Activated CD8-positive, alpha-beta memory T cell treated with anti-CD3 and anti-CD28 coated beads for 4 hours (primary cell): Measurements from ENCODE around the gene MRPL23.

ENCODE experiments used
- DNase-seq, 2 donors: peaks; one replicate each; pipeline ENCODE4 v3.0.0-alpha.2; 2020; ENCODE audit warnings: low read depth in 2 of 2

MRPL23 gene

DNA sequence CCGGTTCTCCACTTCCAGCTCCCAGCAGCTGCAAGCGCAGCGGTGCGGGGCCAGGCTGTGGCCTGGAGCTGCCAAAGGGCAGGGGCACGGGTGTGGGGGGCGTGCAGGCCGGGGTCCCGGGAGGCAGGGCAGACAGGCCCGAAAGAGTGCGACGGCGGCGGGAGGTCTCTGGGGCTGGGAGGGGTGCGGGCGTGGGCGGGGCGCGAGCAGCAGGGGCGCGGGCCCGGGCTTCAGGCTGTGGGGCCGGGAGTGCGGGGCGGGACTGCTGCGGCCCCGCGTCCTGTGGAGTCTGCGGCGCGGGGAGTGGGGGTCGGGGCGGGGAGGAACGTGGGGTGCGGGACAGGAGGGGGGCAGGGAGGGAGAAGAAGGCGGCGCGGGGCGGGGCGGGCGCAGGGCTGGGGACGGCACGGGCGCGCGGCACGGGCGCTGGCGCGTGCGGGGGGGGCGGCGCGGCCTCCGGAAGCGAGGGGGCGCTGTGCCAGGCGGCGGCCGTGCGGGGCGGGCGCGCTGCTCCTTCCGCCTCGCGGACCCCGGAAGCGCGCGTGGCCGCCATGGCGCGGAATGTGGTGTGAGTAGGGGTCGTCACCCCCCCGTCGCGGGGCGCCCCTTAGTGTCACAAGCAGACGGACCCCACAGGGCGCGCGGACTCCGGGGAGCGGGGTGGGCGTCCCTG lies at the start of gene MRPL23:
Gene MRPL23, plus strand, starts transcription at position 521 of the 673 bp plus-strand sequence. Its CDS starts 31 bp downstream, at position 552.
- DNase-seq: peak in 1 of 2 donors; percentile 10

DNA sequence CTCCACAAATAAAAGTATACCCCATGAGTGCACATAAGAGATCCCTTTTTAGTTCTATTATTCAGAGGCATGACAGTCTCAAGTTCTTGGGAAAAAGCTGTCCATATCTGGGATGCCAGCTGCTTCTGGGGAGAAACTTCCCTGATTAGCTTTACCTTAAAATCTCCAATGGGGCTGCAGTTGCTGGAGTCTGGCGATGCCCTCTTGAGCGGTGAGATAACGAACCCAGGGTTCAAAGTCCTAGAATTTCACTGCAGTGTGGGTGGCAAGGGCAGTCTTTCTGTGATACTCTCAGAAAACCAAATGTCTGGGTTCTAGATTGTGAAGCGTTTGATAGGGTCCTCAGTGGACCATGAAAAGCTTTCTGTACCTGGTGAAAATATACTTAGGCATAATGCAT lies 48.0 kb upstream of the MRPL23 start:
- DNase-seq: no peak

GRCh38 chr11:1899686-1900085 lies 47.4 kb upstream of the MRPL23 start:
- no peak for DNase-seq

- no peak for DNase-seq
These were observed 41.0 kb upstream of the MRPL23 start for GRCh38 chr11:1906181-1906580.

DNA sequence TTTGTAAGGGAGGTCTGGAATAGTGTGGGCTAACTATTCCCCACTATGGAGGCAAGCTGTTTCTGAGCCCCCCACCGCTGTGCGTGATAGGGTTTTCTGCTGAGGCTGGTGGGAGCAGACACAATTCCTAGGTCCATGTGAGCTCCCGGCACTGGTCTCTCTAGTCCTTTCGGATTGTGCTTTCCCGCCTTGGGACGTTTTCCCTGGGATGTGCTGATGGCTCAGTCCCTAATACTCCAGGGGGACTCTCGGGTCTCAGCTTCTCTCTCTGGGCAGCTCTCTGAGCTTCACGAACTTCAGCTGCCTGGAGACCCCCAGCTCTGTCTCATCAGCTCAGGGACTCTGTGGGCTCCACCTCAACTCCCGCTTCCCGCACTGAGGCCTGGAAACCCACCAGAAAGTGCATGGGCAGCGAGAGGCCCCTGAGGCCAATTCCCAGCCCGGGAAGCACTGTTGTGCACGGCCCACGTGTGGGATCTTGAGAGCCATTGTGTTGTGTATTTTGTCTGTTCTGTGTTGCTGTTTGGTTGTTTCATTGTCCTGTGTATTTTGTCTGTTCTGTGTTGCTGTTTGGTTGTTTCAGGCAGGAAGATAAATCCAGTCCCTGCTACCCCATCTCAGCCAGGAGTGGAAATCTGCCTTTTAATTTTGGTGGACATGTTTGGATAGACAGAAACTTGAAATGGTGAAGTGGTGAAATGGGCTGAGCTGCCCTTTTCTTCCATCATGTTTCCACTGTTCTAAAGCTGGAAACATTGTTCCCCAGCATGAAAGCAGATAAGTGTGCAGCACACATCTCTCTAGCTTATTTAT lies 40.3 kb upstream of the MRPL23 start:
- DNase-seq: no peak

GRCh38 chr11:1908618-1909017 lies 38.5 kb upstream of the MRPL23 start:
- DNase-seq: no peak

DNA sequence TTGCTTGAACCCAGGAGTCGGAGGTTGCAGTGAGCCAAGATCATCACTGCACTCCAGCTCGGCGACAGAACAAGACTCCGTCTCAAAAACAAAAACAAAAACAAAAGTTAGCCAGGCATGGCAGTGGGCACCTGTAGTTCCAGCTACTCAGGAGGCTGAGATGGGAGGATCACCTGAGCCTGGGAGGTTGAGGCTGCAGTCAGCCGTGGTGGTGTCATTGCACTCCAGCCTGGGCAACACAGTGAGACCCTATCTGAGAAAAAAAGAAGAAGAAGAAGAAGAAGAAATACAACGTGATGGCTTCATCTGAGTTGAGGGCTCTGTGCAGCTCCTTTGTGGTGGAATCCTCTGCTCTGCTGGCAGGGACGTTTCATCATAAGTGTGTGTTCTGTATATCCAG lies 37.6 kb upstream of the MRPL23 start:
- no peak for DNase-seq

DNA sequence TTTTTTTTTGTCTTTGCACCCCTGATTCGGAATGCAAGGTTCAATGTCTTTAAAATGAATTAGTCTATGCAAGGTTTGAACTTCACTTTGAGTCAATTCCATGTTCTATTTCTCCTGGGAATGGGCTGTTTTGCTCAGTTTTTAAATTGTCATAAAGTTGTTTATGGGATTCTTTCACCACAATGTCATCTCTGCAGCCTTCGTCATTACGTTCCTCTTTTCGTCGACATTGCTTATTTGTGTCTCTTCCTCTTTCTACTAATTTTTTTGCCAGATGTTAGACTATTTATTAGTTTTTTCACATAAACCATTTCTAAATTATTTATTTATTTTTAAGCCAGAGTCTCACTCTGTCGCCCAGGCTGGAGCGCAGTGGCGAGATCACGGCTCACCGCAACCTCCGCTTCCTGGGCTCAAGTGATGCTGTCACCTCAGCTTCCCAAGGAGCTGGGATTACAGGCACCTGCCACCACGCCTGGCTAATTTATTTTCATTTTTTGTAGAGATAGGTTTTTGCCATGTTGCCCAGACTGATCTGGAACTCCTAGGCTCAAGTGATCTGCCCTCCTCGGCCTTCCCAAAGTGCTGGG lies 34.7 kb upstream of the MRPL23 start:
- DNase-seq: no peak

DNA sequence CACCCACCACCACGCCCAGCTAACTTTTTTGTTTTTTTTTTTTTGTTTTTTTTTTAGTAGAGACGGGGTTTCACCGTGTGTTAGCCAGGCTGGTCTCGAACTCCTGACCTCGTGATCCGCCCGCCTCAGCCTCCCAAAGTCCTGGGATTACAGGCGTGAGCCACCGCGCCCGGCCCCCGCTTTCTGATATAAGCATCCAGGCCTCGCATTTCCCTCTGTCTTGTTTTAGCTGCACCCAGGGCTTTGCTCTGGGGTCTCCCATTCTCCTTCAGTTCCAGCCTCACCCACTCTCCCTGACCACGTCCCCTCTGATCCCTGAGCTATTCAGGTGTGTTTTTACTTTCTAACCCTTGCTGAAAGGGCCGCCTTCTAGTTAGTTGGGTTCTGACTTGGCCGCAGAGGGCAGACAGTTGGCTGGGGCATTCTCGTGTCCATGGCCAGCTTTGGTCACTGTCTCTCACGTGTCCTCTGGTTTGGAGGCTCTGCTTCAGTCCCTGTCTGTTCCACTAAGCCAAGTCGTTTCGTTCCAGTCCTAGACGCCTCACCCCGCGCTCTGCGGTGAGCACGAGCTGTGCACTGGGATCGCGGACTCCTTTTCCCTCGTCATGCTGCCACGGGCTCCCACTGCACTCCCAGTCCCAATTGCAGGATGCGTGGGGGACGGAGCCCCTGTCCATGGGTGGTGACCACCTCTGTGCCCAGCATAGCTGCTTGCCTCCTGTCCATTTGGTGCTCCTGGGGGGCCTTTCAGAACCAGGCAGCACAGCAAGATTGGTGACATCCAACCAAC lies 33.7 kb upstream of the MRPL23 start:
- DNase-seq: no peak

DNA sequence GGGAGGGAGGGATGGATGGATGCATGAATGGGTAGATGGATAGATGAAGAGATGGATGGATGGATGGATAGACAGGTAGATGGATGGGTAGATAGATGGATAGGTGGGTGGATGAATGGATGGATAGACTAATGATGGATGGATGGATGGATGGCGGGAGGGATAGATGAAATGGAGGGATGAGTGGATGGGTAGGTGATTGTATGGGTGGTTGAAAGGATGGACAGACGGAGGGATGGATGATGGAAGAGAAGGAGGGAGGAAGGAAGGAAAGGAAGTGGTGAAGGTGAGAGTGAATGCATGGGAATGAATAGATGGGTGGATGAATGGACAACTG lies 31.4 kb upstream of the MRPL23 start:
- no peak for DNase-seq

DNA sequence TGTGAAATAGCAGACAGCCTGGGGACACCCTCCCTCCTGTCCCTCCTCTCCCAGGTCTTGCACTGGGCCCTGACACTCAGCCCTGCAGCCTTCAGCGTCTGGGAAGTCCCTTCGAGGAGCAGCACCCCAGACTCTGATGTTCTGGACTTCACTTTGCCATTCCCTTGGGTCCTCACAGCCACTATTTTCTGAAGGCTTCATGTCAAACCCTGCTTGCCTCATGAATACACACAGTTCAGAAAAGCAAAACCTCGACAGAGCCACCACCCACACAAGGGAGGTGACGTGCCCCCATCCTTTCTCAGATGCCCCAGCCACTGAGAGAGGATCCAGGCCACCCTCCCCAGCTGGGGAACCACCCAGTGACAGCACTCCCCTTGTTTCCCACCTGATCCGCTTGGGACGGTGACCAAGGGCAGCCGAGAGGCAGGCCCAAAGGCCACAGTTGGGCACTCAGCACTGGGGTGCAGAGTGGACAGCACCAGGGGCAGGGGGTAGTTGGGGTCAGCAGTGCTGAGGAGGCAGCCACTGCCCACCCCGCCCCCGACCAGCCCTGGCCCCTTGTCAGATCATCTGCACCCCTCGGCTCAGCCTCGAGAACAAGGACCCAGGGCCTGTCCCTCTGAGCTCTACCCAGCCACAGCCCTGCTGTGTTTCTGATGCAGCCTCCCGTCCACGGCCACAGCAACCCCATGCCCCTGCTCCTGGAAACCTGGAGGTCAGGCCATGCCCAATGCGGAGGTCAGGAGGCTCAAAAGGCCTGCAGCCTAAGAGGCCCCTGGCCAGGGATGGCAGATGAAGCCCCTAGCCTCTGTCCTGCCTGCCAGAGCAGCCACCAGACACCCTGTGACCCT lies 30.8 kb upstream of the MRPL23 start:
- DNase-seq: no peak

DNA sequence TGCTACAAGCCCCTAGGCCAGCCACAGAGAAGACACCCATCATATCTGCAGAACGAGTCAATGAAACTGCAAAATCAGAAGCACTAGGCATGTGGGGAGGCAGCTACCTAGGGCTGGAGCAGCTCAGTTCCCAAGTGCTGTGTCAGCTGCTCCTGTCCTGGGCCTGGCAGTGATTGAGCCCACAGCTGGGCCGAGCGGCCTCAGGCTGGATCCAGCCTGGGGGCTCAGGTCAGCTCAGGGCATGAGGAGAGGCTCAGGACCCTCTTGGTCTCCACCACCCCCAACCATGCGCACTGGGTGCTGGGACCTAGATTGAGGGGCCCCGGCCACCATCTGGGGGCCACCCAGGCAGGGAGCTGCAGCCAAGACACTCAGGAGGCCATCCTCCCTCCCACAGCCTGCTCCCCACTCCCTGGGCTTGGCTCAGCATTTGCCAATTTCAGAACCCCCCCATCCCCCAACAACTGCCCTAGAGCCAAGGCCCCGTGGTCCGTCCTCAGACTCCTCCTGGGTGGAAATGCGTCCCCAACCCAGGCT lies 30.1 kb upstream of the MRPL23 start:
- DNase-seq: no peak

DNA sequence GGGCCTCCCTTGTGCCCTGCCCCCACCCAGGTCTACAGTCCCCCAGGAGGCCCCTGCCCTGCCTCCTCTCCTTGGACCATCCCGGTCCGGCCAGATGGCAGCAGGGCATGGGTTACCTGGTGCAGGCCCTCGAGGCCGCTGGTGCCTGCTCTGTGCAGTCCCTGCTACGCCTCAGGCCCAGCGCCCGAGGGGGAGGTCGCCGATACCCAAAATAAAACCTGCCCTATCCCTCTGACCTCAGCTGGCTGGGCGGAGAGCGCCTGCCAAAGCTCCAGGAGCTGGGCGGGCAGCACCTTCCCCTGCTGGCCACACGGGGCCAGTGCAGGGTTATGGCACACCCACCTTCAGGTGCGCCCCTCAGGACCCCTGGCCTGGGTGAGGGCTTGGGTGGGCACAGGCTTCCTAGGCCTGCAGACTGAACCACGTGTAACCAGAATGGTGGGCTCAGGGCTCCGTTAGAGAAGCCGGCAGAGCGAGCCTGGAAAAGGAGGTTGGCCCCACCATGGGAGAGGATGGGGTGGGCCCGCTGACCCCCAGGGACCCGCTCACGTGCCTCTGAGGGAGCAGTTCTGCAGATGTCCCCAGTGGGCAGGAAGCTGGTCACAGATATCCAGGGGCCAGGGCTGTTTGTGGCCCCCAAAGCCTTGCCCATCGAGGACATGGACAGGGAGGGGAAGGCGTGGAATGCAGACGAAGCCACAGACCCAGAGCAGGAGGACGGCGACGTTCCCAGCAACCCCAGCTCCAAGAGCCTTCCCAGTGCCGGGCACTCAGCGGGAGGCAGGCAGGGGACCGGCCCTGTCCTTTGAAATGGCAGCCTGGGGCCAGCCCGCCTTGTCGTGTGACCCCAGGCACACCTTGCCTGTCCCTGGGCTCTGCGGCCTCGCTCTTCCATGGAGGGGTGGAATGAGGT lies 29.4 kb upstream of the MRPL23 start:
- no peak for DNase-seq

DNA sequence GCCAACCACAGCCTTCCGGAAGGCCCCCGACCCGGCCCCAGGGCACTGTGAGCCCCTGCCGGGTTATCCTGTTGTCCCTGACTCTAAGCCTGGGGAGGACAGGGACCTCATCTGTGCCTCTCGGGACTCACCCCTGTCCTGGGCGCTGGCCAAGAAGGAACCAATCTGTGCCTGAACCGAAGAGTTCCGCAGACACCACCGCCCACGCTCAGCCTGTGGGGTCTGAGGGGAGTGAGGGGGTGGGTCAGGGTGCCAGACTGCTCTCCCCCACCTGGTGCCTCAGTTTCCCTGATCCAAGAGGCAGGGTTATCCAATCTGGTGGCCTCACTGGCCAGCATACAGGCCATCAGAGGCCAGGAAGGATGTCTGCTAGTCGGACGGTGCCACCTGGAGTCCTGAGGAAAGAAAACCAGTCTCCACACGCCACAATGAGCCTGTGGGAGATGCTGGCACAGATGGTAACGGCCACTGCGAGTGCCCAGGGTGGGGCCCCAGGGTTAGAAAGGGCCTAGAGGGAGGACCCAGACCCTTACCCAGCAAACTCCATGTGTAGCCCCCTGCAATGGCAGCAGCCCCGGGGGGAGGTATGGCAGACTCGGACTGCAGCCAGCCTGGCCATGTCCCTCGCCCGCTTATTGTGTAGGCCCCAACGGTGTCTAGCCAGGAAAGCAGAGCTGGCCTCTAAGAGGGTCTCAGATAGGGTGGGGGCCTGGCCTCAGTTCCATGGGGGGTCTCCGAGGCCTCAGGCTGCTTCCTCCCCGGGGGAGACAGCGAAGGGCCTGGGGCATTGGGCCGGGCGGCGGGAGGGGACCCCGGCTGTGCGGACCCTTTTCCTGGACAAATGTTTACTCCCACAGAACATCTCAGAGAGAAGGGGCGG lies 28.5 kb upstream of the MRPL23 start:
- no peak for DNase-seq

DNA sequence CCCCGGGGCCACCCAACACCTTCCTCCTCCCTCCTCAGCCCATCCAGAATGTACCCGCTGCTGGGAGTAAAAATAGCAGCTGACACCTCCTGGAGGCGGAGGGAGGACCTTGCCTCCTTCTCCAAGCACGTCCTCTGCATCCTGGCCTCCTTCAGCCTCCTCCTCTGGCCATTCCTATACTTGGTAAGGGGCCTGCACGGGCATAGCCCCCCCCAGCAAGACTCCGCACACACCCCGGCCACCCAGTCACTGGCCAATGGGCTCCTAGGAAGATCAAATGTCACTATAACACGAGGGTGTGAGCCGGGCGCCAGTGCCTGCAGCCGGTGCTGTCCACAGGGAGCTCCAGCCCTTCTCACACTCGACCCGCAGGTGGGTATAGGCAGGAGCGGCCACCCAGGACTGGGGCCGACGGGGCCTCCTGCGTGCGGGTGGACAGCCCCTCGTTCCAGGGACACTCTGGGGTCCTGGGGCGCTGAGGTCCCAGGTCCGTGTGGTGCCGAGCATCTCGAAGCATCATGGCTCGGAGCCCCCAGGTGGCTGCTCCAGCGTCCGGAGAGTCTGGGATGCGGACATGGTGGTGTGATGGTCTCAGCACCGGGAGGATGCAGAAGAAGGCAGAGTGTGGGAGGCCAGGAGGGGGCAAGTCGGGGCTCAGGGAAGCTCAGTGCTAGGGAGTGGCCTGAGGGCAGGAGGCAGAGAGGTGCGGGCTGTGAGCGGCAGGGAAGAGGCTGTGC lies 27.6 kb upstream of the MRPL23 start, which contains the start of gene TNNT3:
Gene TNNT3, plus strand, starts transcription at position 313 of the 737 bp plus-strand sequence. CDS start 3,172 bp downstream, outside the sequence.
- no peak for DNase-seq

GRCh38 chr11:1920128-1920908 lies 26.8 kb upstream of the MRPL23 start:
- DNase-seq: no peak

GRCh38 chr11:1920909-1921573 lies 26.1 kb upstream of the MRPL23 start:
- DNase-seq: no peak
